HG03135 (cell line): ENCODE measurements around the gene TNFRSF8.
"Not testable (repeated sequence)": the region's sequence is repeated elsewhere in the genome, so short reads cannot be mapped to it uniquely, and the experiment has no call there.

ENCODE experiments used
- ATAC-seq: cut with Tn5 transposase; IDR thresholded peaks from one replicate; pipeline ENCODE4 v1.9.1; 2021; ENCODE audit warnings: mild to moderate bottlenecking, moderate library complexity; ENCODE audit not compliant: unreplicated experiment

Gene TNFRSF8

DNA sequence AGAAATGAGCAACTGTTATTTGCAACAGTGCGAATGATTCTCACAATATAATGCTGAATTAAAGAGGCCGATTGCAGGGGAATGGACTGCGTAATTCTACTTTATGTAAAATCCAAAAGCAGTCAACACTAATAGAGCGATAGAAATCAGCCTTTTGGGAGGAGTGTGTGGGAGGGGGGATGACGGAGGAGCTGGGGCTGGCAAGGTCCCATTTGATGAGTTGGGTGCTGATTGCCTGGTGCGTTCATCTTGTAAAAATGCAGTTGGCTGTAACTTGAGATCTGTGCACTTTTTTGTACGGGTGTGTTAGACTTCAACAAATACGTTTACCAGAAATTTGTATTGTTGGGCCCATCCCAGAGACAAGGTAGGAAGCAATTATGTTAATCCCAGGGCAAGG is 20.7 kb downstream of the TNFRSF8 start:
- no peak for ATAC-seq

DNA sequence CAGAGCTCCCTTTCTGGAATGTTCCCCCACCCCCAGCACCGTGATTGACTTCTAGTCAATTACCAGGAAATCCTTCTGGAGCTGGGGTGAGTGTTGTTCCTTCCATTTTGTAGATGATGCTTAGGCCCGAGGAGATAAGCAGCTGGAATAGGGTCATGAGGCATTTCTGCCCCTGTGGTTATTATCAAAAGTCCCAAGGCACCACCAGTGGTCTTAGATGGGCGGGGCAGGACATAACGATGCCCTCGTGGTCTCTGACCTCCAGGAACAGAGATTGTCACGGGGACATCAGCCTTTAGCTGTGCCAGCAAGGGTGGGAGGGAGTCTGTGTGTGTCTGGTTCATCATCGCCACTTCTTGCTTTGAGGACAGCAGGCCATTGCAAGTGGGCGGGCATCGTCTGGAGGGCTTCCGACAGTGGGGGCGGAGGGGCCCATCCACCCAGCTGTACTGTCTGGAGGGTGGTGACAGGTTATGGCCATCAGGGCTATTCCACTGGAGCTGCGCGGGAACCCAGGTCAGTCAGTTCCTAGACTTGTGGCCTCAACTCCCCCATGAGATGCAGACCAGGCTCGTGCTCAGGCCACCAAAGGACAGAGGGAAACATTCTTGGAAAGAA is 22.6 kb downstream of the TNFRSF8 start:
- no peak for ATAC-seq

- ATAC-seq, result peak; percentile 47
These were observed 24.8 kb downstream of the TNFRSF8 start for GRCh38 chr1:12087797-12088314.

DNA sequence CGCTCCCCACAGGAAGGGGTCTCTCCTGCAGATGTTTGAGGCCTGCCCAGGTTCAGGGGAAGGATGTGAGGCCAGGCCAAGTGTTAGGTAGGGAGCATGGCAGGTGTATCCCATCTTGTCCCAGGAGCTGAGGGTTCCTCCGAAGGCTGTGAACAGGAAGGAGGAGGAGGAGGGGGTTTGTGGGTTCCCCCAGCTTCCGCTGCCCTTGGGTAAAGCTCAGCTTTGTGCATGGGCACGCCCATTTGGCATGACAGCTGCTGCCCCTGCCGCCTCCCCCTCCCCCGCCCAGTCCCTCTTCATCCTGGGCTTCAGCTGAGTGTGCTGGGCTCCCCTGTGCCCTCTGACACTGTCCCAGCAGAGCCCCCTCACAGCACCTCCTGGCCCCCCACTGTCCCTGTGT is 25.5 kb downstream of the TNFRSF8 start:
- no peak for ATAC-seq

DNA sequence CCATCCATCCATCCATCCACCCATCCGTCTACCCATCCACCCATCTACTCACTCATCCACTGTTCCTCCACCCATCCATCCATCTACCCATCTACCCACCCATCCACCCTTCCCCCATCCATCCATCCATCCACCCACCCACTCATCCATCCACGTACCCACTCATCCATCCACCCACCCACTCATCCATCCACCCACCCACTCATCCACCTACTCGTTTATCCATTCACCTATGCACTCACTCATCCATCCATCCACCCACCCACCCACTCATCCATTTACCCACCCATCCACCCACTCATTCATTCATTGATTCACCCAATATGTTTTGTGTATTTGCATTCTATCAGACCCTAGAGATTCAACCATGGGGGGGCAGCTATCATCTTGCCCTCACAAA is 27.2 kb downstream of the TNFRSF8 start:
- ATAC-seq, result no peak

DNA sequence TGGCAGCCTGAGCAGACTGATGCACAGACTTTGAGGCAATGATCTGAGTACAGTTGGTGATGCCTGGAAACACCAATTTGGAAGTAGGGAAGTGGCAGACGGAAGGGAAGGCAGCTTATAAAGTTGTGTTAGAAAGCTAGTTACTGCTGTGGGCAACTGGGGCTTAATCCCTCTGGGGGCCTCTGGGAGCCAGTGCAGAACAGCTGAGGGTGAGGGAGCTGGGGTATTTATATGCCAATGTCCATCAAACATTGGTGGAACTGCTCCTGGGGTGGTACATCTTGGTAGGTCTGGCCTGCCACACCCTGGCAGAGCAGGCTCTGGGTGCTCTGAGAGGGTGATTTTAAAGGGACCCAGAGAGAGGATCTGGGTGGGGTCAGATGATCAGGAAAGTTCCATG is 28.1 kb downstream of the TNFRSF8 start:
- ATAC-seq, result no peak

- ATAC-seq, result no peak
These were observed 31.1 kb downstream of the TNFRSF8 start for GRCh38 chr1:12094180-12094579.

DNA sequence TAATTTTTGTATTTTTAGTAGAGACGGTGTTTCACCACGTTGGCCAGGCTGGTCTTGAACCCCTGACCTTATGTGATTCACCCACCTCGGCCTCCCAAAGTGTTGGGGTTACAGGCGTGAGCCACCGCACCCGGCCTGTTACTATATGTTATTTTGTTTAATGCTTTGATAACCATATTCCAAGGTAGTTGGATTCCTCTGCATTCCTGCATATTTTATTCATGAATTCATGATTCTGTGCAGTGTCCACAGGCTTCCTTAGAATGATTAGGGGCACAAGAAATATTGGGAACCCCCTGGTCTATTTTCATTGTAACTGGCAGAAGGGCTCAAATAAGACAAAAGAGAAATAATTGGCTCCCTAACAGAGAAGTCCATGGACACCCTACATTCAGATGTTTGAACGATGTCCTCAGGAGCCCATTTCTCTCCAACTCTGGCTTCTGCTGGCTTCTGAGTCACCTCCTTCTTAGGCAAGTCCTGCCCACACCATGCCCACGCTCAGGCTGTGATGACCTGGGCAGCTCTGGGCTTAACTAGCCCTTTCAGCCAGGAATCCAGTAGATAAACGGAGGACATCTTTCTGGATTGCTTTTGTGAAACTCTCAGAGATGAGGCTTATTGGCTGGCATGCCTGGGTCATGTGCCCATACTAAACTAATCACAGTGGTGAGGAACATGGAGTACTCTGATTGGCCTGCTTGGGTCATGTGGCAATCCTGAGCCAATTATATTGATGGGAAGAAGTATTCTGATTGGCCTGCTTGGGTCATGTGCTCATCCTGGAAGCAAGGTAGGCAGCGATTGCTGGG is 32.6 kb downstream of the TNFRSF8 start:
- ATAC-seq, result no peak

DNA sequence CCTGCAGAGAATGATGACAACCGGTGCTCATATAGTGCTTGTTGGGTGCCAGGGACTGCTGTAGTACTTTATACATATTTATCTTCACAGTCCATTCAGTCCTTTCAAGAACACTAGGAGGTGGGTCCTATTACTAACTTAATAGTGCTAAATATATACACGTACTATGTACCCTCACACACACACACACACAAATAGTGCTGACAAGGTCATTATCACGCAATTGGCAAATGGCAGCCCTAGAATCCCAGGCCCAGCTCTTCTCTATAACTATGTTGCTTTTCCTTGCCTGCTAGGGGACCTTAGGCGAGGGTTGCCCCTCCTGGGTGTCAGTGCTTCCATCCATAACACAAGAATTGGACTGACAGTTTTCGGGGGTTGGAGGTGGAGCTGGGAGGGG is 33.5 kb downstream of the TNFRSF8 start:
- ATAC-seq, result no peak

- no peak for ATAC-seq
These were observed 34.2 kb downstream of the TNFRSF8 start for GRCh38 chr1:12097321-12097720.

DNA sequence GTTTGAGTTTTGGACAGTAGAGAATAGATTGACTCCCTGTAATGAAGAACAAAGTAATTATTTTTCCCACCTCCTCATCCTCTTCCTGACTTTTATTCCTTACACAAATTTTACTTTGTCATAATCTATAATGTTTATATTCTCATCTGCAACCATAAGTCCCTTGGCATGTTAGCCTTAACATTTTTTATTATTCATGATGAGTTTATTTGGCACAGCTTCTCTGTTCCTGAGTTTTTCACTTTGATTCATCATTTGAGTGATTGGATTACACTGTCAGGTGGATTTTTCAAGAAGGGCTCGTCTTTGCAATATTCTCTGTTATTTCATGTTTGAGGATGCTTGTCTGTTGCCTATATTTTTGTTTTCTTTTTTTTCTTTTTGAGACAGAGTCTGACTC is 35.7 kb downstream of the TNFRSF8 start:
- ATAC-seq, result no peak

DNA sequence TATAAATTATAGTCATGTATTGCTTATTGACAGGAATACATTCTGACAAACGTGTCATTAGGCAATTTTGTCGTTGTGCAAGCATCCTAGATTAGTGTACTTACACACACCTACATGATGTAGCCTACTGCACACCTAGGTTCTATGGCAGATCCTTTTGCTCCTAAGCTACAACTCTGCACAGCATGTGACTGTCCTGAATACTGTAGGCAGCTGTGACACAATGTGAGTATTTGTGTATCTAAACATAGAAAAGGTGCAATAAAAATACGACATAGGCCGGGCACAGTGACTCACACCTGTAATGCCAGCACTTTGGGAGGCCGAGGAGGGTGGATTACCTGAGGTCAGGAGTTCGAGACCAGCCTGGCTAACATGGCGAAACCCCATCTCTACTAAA is 36.5 kb downstream of the TNFRSF8 start:
- no peak for ATAC-seq

DNA sequence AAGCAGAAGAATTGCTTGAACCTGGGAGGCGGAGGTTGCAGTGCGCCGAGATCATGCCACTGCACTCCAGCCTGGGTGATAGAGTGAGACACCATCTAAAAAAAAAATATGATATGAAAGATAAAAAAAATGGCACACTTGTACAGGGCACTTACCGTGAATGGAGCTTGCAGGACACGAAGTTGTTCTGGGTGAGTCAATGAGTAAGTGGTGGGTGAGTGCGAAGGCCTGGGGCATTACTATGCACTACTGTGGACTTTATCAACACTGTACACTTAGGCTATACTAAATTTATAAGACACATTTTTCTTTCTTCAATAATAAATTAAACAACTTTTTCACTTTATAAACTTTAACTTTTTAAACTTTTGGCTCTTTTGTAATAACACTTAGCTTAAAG is 37.0 kb downstream of the TNFRSF8 start:
- ATAC-seq, result no peak

DNA sequence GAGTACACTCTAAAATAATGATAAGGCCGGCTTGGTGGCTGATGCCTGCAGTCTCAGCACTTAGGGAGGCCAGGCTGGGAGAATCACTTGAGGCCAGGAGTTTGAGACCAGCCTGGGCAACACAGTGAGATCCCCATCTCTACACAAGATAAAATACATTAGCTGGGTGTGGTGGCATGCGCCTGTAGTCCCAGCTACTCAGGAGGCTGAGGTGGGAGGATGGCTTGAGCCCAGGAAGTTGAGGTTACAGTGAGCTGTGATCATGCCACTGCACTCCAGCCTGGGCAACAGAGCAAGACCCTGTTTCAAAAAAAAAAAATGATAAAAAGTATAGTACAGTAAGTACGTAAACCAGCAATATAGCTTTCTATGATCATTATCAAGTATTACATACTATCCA is 38.0 kb downstream of the TNFRSF8 start:
- not testable (repeated sequence) for ATAC-seq

DNA sequence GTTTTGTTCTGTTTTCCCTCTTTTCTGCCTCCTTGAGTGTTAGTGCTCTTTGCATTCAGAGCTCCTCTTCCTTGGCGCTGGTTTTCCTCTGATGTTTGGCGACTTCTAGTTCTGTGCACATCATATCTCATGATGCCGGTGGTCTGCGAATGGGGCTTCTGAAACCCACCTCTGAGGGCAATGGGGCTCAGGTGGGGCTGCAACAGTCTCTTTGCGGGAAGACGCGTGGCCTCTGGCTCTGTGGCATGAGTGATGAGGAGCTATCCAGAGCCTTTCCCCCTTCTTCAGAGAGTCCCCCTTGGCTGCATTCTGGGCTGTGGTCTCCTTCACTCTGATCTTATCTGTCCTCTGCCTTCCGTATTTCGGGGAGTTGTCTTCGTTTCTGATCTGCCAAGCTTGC is 39.0 kb downstream of the TNFRSF8 start:
- no peak for ATAC-seq

DNA sequence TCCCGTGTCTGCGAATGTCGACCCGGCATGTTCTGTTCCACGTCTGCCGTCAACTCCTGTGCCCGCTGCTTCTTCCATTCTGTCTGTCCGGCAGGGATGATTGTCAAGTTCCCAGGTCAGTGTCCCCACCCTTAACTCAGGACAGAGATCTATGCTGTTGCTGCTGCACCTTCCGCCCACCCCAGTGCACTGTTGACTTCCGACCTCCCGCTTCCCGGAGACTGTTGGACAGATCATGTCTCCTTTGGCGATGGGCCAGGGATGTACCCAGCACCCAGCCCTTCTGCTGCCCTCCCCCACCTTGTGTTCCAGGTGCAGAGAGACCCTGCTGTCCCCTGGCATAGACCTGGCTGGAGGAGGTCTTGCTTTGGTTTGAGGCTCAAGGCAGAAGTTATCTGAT is 41.3 kb downstream of the TNFRSF8 start:
- no peak for ATAC-seq

GRCh38 chr1:12106153-12106552 is 43.0 kb downstream of the TNFRSF8 start:
- ATAC-seq, result no peak

DNA sequence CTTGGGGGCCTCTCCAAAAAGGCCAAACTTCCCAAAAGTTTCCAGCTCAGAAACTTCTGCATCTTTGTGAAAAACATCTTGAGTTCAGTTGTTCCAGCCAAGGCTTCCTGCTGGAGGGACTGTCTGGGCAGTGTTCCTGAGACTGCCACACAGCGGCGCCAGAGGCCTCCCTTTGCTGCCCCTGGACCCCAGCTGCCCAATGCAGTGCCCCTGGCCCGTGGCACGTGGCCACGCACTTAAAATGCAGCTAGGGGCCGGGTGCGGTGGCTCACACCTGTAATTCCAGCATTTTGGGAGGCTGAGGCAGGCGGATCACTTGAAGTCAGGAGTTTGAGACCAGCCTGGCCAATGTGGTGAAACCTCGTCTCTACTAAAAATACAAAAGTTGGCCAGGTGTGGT is 43.8 kb downstream of the TNFRSF8 start:
- not testable (repeated sequence) for ATAC-seq

DNA sequence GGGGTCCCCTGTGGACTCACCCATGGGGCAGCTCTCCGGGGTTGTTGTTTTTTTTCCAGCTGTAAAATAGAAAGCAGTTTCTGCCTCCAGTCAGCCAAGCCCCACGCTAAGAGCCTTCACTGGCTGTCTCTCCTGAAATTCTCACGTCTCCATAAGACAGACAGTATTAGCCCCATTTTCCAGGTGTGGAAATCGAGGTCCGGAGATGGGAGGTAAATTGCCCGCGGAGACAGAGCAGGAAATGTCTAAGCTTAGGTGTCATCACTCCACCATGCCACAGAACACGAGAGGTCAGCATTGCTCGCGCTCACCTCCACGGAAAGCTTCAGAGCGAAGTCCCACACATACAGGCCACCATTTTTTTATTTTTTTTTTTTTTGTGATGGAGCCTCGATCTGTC is 44.6 kb downstream of the TNFRSF8 start:
- no peak for ATAC-seq

DNA sequence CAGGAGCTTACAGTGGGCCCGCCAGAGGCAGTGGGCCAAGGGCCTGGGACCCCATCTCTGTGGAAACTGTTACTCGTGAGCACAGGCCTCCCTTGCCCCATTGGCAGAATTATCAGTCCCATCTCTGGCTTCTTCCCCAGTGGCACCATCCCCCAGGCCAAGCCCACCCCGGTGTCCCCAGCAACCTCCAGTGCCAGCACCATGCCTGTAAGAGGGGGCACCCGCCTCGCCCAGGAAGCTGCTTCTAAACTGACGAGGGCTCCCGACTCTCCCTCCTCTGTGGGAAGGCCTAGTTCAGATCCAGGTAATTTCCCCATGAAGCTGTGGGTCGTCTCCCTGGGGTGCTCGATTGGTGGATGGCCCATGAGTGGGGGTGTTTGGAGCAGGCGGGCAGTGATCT is 46.8 kb downstream of the TNFRSF8 start:
- ATAC-seq, result no peak

GRCh38 chr1:12111741-12112140 is 48.6 kb downstream of the TNFRSF8 start:
- ATAC-seq, result no peak

GRCh38 chr1:12112711-12113161 is 49.6 kb downstream of the TNFRSF8 start:
- no peak for ATAC-seq
